HepG2 (cell line): ENCODE data around the gene BRPF1. TPM values are rescaled to one million over a fixed set of nuclear protein-coding genes. Genes with fewer than 3 reads are reported as not detected.
A peak's percentile ranks its signal among the peaks of the same experiment; 100 is the strongest.

Experiments used
- DNMT1 ChIP-seq: sonication (generic); formaldehyde crosslinking; IDR thresholded peaks from 2 replicates; pipeline ENCODE4 v1.5.1; 2020; ENCODE audit warnings: mild to moderate bottlenecking, missing genetic modification reagents
- ELF4 ChIP-seq: sonication (generic); formaldehyde crosslinking; IDR thresholded peaks from 2 replicates; pipeline ENCODE4 v1.5.0; 2020; ENCODE audit warnings: missing genetic modification reagents, mild to moderate bottlenecking, moderate library complexity, borderline replicate concordance
- FOXA3 ChIP-seq: IDR thresholded peaks from 2 replicates; pipeline ENCODE4 v1.6.1; 2016; ENCODE audit warnings: missing genetic modification reagents, missing compliant biosample characterization
- GATA4 ChIP-seq: sonication (generic); IDR thresholded peaks from 2 replicates; pipeline ENCODE4 v1.6.1; 2016; ENCODE audit warnings: antibody characterized with exemption, low read depth, borderline replicate concordance
- HNRNPLL ChIP-seq: fragments of 200-400 bp; formaldehyde crosslinking; IDR thresholded peaks from 2 replicates; pipeline ENCODE4 v1.6.1; 2017; ENCODE audit warnings: mild to moderate bottlenecking, low read depth, low read length; ENCODE audit not compliant: poor library complexity, severe bottlenecking
- MXD4 ChIP-seq: IDR thresholded peaks from 2 replicates; pipeline ENCODE4 v1.6.1; 2016; ENCODE audit warnings: mild to moderate bottlenecking, missing biosample characterization, missing genetic modification reagents
- NFYB ChIP-seq: sonication (generic); formaldehyde crosslinking; IDR thresholded peaks from 2 replicates; pipeline ENCODE4 v1.4.0; 2020; ENCODE audit warnings: missing genetic modification reagents
- ONECUT2 ChIP-seq: sonication (generic); formaldehyde crosslinking; IDR thresholded peaks from 2 replicates; pipeline ENCODE4 v1.4.0; 2020; ENCODE audit warnings: missing genetic modification reagents
- RCOR2 ChIP-seq: IDR thresholded peaks from 2 replicates; pipeline ENCODE4 v1.6.1; 2016; ENCODE audit warnings: missing biosample characterization, missing genetic modification reagents
- SOX6 ChIP-seq, 2 experiments: fragments of 450-650 bp in 1 of 2; sonication (generic) in 1 of 2; formaldehyde crosslinking in 1 of 2; IDR thresholded peaks; 2 replicates each; pipeline versions ENCODE4 v1.4.0 to v1.6.1; 2017 to 2020; ENCODE audit warnings: antibody characterized with exemption in 1 of 2, mild to moderate bottlenecking in 1 of 2, missing genetic modification reagents in 1 of 2
- SP5 ChIP-seq: IDR thresholded peaks from 2 replicates; pipeline ENCODE4 v1.6.1; 2016; ENCODE audit warnings: low read depth, borderline replicate concordance
- STAG1 ChIP-seq: sonication (generic); formaldehyde crosslinking; IDR thresholded peaks from 2 replicates; pipeline ENCODE4 v1.4.0; 2020; ENCODE audit warnings: missing genetic modification reagents
- THAP11 ChIP-seq: IDR thresholded peaks from 2 replicates; pipeline ENCODE4 v1.6.1; 2016; ENCODE audit warnings: missing biosample characterization, missing genetic modification reagents
- ZBTB7B ChIP-seq: sonication (generic); formaldehyde crosslinking; IDR thresholded peaks from 2 replicates; pipeline ENCODE4 v1.4.0; 2020; ENCODE audit warnings: missing genetic modification reagents
- ZFP41 ChIP-seq: sonication (generic); formaldehyde crosslinking; IDR thresholded peaks from 2 replicates; pipeline ENCODE4 v1.4.0; 2020; ENCODE audit warnings: mild to moderate bottlenecking, missing genetic modification reagents, borderline replicate concordance
- ZIK1 ChIP-seq: sonication (generic); formaldehyde crosslinking; IDR thresholded peaks from 2 replicates; pipeline ENCODE4 v1.5.0; 2020; ENCODE audit warnings: mild to moderate bottlenecking, low read depth, missing genetic modification reagents, borderline replicate concordance
- ZNF207 ChIP-seq: fragments of 450-650 bp; IDR thresholded peaks from 2 replicates; pipeline ENCODE4 v1.6.1; 2016; ENCODE audit warnings: antibody characterized with exemption, borderline replicate concordance
- ZNF7 ChIP-seq: IDR thresholded peaks from 2 replicates; pipeline ENCODE4 v1.6.1; 2016; ENCODE audit warnings: missing biosample characterization, missing genetic modification reagents
- ZNF724P ChIP-seq: sonication (generic); formaldehyde crosslinking; IDR thresholded peaks from 2 replicates; pipeline ENCODE4 v1.8.0; 2022; ENCODE audit warnings: missing genetic modification reagents, borderline replicate concordance
- ZNF747 ChIP-seq: sonication (generic); formaldehyde crosslinking; IDR thresholded peaks from 2 replicates; pipeline ENCODE4 v1.8.1; 2023; ENCODE audit warnings: missing genetic modification reagents, mild to moderate bottlenecking, borderline replicate concordance
- polyA plus RNA-seq, 8 experiments: library from polyadenylated mRNA; depleted of rRNA in 3 of 8; stranded (reverse) in 7 of 8; unstranded in 1 of 8; fragments of >200 nt; fragmentation: Illumina TruSeq in 4 of 8; extraction: Trizol in 4 of 8; gene quantifications; 2 replicates each; pipeline versions ENCODE4 v1.2.1 to v1.2.3, GENCODE V29; 2011 to 2016; ENCODE audit warnings: low read depth in 4 of 8, missing spikeins in 1 of 8, mixed read lengths in 1 of 8; ENCODE audit not compliant: insufficient read depth in 1 of 8
- total RNA-seq, 5 experiments: library from RNA; depleted of rRNA; stranded (reverse); fragments of >200 nt; fragmentation: Illumina TruSeq; extraction: Trizol; gene quantifications; 2 replicates each; pipeline ENCODE4 v1.2.3, GENCODE V29; 2016; ENCODE audit warnings: low read depth in 1 of 5
- TF ChIP-seq, protein P1 (sequence below): sonication (generic); formaldehyde crosslinking; IDR thresholded peaks from 2 replicates; pipeline ENCODE4 v1.5.1; 2020; ENCODE audit warnings: mild to moderate bottlenecking, missing genetic modification reagents, borderline replicate concordance
- TF ChIP-seq, protein P2 (sequence below): IDR thresholded peaks from 2 replicates; pipeline ENCODE4 v1.6.1; 2016; ENCODE audit warnings: mild to moderate bottlenecking, missing biosample characterization, missing genetic modification reagents
- TF ChIP-seq, protein P3 (sequence below): sonication (generic); formaldehyde crosslinking; IDR thresholded peaks from 2 replicates; pipeline ENCODE4 v1.4.0; 2020; ENCODE audit warnings: mild to moderate bottlenecking, missing genetic modification reagents
- TF ChIP-seq, protein P4 (sequence below): IDR thresholded peaks from 2 replicates; pipeline ENCODE4 v1.4.0; 2020; ENCODE audit warnings: mild to moderate bottlenecking, missing genetic modification reagents

BRPF1 gene
- total and polyA plus RNA-seq, 2 of the 13 experiments (the other 11 are each of a cell fraction or from before 2014, with no cell fraction given), result 7.3 to 10.0 TPM

DNA sequence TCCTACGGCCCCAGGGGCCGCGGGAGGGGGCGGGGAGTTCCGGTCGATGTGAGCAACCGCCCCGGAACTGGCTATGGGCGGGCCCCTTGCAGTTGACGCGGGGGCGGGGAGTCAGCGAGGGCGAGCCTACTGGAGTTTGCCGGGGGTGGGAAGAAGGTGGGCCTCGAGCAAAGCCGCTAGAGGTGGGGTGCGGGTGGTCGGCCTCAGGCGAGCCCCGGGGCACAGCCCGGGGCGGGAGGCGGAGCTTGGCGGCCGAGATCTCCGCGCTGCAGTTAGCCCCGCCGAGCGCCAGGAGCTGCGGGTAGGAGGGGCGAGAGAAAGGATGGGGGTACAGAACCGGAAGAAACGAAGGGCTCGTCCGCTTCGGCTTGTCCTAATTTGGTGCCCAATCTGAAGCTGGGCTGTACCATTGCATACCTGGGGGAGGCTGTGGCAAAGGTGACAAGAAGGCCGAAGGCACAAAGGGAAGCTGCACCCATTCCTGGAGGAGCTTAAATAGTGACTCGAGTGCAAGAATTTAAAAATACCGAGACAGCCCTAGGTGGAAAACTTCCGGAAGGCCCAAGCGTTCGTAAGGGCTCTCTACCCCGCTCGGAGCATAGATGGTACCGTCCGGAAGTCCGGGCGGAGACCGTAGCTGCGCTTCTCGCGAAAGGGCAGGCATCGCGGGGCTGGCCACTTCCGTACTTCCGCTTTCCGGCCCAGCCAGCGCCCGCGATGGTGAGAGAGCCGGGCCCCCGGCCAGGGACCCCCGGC, 61.0 kb downstream of the BRPF1 start, which contains the start of the genes ARPC4 and TADA3 (continued):
- TF ChIP-seq, protein P1, sequence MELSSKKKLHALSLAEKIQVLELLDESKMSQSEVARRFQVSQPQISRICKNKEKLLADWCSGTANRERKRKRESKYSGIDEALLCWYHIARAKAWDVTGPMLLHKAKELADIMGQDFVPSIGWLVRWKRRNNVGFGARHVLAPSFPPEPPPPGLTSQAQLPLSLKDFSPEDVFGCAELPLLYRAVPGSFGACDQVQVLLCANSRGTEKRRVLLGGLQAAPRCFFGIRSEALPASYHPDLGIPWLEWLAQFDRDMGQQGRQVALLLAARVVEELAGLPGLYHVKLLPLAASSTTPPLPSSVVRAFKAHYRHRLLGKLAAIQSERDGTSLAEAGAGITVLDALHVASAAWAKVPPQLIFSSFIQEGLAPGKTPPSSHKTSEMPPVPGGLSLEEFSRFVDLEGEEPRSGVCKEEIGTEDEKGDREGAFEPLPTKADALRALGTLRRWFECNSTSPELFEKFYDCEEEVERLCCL (CRISPR knock-in tag), result no peak; the same call in 1 of the 2 replicates
- peak; percentile 31 for TF ChIP-seq HNRNPLL
- peak; percentile 8; the same call in 1 of the 2 replicates for TF ChIP-seq ZIK1 (CRISPR knock-in tag)
- TF ChIP-seq ZFP41 (CRISPR knock-in tag), result no peak
- peak; percentile 29; the same call in 1 of the 2 replicates for TF ChIP-seq FOXA3 (CRISPR knock-in tag)
- no peak for TF ChIP-seq SP5
- TF ChIP-seq, protein P2, sequence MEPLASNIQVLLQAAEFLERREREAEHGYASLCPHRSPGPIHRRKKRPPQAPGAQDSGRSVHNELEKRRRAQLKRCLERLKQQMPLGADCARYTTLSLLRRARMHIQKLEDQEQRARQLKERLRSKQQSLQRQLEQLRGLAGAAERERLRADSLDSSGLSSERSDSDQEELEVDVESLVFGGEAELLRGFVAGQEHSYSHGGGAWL (CRISPR knock-in tag), result peak; percentile 33; the same call in 1 of the 2 replicates
- 0 out of 2 replicates have a peak, but pooled peaks have one; percentile 16 for TF ChIP-seq GATA4
- TF ChIP-seq MXD4 (CRISPR knock-in tag), result peak; percentile 72; the same call in 1 of the 2 replicates
- peak; percentile 22; the same call in 1 of the 2 replicates for TF ChIP-seq ZNF747 (CRISPR knock-in tag)
- TF ChIP-seq ZNF207, result no peak
- TF ChIP-seq NFYB (CRISPR knock-in tag), result no peak; the same call in 1 of the 2 replicates
- TF ChIP-seq DNMT1 (CRISPR knock-in tag), result no peak
- TF ChIP-seq, protein P3, sequence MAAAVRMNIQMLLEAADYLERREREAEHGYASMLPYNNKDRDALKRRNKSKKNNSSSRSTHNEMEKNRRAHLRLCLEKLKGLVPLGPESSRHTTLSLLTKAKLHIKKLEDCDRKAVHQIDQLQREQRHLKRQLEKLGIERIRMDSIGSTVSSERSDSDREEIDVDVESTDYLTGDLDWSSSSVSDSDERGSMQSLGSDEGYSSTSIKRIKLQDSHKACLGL (CRISPR knock-in tag), result no peak; the same call in 1 of the 2 replicates
- no peak for TF ChIP-seq RCOR2
- no peak for TF ChIP-seq SOX6 (IDR thresholded peaks at IDR 0.05)
- peak; percentile 12; the same call in 1 of the 2 replicates for TF ChIP-seq SOX6 (CRISPR knock-in tag; IDR thresholded peaks at IDR 0.05)
- TF ChIP-seq ONECUT2 (CRISPR knock-in tag), result no peak
- no peak for TF ChIP-seq STAG1 (CRISPR knock-in tag)
- TF ChIP-seq ZNF7, result peak; percentile 4; the same call in 1 of the 2 replicates
- TF ChIP-seq ZNF724P, result 0 out of 2 replicates have a peak, but pooled peaks have one; percentile 37
- TF ChIP-seq THAP11 (CRISPR knock-in tag), result peak; percentile 80
- peak; percentile 62; the same call in 1 of the 2 replicates for TF ChIP-seq ZBTB7B (CRISPR knock-in tag)
- TF ChIP-seq ELF4 (CRISPR knock-in tag), result peak; percentile 91
- TF ChIP-seq, protein P4, sequence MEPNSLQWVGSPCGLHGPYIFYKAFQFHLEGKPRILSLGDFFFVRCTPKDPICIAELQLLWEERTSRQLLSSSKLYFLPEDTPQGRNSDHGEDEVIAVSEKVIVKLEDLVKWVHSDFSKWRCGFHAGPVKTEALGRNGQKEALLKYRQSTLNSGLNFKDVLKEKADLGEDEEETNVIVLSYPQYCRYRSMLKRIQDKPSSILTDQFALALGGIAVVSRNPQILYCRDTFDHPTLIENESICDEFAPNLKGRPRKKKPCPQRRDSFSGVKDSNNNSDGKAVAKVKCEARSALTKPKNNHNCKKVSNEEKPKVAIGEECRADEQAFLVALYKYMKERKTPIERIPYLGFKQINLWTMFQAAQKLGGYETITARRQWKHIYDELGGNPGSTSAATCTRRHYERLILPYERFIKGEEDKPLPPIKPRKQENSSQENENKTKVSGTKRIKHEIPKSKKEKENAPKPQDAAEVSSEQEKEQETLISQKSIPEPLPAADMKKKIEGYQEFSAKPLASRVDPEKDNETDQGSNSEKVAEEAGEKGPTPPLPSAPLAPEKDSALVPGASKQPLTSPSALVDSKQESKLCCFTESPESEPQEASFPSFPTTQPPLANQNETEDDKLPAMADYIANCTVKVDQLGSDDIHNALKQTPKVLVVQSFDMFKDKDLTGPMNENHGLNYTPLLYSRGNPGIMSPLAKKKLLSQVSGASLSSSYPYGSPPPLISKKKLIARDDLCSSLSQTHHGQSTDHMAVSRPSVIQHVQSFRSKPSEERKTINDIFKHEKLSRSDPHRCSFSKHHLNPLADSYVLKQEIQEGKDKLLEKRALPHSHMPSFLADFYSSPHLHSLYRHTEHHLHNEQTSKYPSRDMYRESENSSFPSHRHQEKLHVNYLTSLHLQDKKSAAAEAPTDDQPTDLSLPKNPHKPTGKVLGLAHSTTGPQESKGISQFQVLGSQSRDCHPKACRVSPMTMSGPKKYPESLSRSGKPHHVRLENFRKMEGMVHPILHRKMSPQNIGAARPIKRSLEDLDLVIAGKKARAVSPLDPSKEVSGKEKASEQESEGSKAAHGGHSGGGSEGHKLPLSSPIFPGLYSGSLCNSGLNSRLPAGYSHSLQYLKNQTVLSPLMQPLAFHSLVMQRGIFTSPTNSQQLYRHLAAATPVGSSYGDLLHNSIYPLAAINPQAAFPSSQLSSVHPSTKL (CRISPR knock-in tag), result no peak
